ENCODE data around the gene CHTF8.

CHTF8 gene

DNA sequence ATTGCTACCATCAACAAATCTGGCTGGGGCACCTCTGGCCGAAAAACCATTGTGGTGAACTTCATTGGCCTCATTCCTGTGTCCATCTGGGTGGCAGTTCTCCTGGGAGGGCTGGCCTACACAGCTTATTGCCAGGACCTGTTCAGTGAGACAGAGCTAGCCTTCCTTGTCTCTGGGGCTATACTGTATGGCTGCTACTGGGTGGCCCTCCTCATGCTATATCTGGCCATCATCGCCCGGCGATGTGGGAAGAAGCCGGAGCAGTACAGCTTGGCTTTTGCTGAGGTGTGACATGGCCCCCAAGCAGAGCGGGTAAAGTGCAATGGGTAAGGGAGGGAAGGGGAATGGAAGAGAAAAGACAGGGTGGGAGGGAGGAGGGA, 17.4 kb downstream of the CHTF8 start:
- H3K4me3 ChIP-seq (ENCODE audit: low read depth in 1 of 5, low read length in 5 of 5), result no peak overlapping the region
- H3K36me3 ChIP-seq (ENCODE audit: control insufficient read depth in 5 of 5, insufficient read depth in 5 of 5, low read length in 5 of 5), result peaks cover 4 to 71% (median 56%) of the 10 kb centered on the region in 5 donors
- H3K27ac ChIP-seq (ENCODE audit: low read depth, low read length), result no peak overlapping the region
- H3K4me1 ChIP-seq (ENCODE audit: control insufficient read depth in 5 of 5, insufficient read depth in 5 of 5, low read length in 5 of 5), result peaks cover 5 to 54% (median 28%) of the 10 kb centered on the region in 5 donors
- H3K27me3 ChIP-seq (ENCODE audit: control insufficient read depth in 5 of 5, insufficient read depth in 4 of 5, low read length in 5 of 5), result no peaks in the 10 kb centered on the region
- H3K9ac ChIP-seq (ENCODE audit: low read length in 5 of 5), result no peak overlapping the region
- H3K9me3 ChIP-seq (ENCODE audit: control insufficient read depth in 5 of 5, low read length in 5 of 5), result no peaks in the 10 kb centered on the region

DNA sequence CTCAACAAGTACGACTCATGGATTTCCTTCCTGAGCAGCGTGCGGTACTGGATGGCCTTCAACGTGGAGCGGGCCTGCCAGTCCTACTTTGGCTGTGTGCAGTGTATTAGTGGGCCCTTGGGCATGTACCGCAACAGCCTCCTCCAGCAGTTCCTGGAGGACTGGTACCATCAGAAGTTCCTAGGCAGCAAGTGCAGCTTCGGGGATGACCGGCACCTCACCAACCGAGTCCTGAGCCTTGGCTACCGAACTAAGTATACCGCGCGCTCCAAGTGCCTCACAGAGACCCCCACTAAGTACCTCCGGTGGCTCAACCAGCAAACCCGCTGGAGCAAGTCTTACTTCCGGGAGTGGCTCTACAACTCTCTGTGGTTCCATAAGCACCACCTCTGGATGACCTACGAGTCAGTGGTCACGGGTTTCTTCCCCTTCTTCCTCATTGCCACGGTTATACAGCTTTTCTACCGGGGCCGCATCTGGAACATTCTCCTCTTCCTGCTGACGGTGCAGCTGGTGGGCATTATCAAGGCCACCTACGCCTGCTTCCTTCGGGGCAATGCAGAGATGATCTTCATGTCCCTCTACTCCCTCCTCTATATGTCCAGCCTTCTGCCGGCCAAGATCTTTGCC, 17.9 kb downstream of the CHTF8 start:
- H3K9ac ChIP-seq (ENCODE audit: low read length in 5 of 5), result no peak overlapping the region
- H3K4me1 ChIP-seq (ENCODE audit: control insufficient read depth in 5 of 5, insufficient read depth in 5 of 5, low read length in 5 of 5), result peaks cover 5 to 54% (median 28%) of the 10 kb centered on the region in 5 donors
- H3K36me3 ChIP-seq (ENCODE audit: control insufficient read depth in 5 of 5, insufficient read depth in 5 of 5, low read length in 5 of 5), result peaks cover 4 to 71% (median 56%) of the 10 kb centered on the region in 5 donors
- H3K4me3 ChIP-seq (ENCODE audit: low read depth in 1 of 5, low read length in 5 of 5), result no peak overlapping the region
- no peak overlapping the region for H3K27ac ChIP-seq (ENCODE audit: low read depth, low read length)
- no peaks in the 10 kb centered on the region for H3K9me3 ChIP-seq (ENCODE audit: control insufficient read depth in 5 of 5, low read length in 5 of 5)
- no peaks in the 10 kb centered on the region for H3K27me3 ChIP-seq (ENCODE audit: control insufficient read depth in 5 of 5, insufficient read depth in 4 of 5, low read length in 5 of 5)

DNA sequence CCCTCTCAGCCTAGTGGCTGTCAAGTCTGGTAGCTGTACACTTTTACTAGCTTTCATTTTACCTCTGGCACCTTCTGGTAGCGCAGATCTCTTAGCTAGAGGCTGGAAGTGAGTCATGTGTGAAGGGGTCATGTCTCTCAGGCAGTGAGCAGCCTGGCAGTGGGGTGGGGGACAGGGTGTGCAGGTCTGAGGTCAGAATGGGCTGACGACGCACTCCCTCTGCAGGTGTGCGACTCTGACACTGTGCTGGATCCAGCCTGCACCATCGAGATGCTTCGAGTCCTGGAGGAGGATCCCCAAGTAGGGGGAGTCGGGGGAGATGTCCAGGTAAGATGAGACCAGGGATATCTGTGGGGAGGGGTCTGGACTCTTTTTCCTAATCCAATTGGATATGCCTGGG, 19.2 kb downstream of the CHTF8 start:
- peaks cover 5 to 49% (median 21%) of the 10 kb centered on the region in 5 donors for H3K4me1 ChIP-seq (ENCODE audit: control insufficient read depth in 5 of 5, insufficient read depth in 5 of 5, low read length in 5 of 5)
- H3K27ac ChIP-seq (ENCODE audit: low read depth, low read length), result no peak overlapping the region
- H3K9me3 ChIP-seq (ENCODE audit: control insufficient read depth in 5 of 5, low read length in 5 of 5), result no peaks in the 10 kb centered on the region
- peaks cover 0 to 1% (median 0%) of the 10 kb centered on the region in 5 donors for H3K27me3 ChIP-seq (ENCODE audit: control insufficient read depth in 5 of 5, insufficient read depth in 4 of 5, low read length in 5 of 5)
- no peak overlapping the region for H3K4me3 ChIP-seq (ENCODE audit: low read depth in 1 of 5, low read length in 5 of 5)
- H3K36me3 ChIP-seq (ENCODE audit: control insufficient read depth in 5 of 5, insufficient read depth in 5 of 5, low read length in 5 of 5), result peaks cover 2 to 66% (median 50%) of the 10 kb centered on the region in 5 donors
- no peak overlapping the region for H3K9ac ChIP-seq (ENCODE audit: low read length in 5 of 5)

DNA sequence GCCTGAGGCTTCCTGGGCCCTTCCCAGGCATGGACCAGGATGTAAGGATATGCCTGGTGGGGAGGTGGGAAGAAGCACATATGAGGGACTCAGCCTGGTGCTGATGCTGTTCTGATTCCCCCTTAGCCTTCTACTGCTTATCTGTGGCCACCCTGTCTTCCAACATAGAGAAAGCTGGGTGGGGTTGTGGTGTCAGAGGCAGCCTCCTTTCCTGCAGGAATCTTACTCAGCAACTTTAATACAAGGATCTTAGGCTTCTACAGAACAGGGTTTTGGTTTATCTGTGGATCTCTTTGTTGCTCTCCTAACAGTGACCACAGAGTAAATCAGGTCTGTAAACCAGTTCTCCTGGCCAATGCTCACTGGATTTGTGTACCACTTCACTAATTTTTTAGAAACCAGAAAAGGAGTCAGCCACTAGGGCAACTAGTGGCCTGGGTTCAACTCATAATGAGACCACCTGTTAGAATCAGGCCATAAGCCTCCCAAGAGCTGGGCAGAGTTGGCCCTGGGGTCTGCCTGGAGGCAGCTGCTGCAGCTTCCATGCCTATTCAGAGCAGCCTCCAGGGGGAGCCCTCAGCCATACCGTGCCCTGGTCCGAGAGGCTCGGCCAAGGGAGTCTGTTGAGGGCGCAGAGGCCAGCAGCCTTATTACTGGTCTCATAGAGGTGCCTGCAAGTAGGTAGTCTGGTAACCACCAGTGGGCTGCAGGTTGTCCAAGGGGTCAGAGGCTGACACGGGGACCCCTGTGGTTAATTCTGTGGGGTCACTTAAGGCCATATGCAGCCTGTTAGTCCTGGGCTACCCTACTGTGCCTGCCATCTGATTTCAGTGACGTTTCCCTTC, 19.9 kb downstream of the CHTF8 start:
- peak overlapping the region in 1 of 5 donors; percentile 8 for H3K9ac ChIP-seq (ENCODE audit: low read length in 5 of 5)

DNA sequence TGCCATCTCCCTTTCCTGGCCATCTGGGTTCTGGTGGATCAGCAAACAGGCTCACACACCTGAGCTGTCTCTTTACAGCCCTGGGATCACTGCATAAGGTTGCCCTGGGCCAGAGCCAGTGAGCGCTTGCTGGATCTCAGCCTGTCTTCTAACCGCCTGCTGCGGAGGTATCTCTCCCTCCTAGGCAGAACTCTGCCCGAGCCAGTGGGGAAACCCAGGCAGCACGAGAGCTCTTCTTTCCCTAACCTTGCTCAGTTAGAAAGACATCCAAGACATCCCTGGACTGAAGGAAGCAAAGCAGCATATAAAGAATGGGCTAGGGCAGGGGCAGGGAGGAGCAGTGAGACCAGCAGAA, 20.5 kb downstream of the CHTF8 start:
- Histone ChIP-seq H3K9me3 (ENCODE audit: control insufficient read depth in 5 of 5, low read length in 5 of 5) (no peaks in the 10 kb centered on the region), H3K36me3 (ENCODE audit: control insufficient read depth in 5 of 5, insufficient read depth in 5 of 5, low read length in 5 of 5) (peaks cover 0 to 59% (median 44%) of the 10 kb centered on the region in 5 donors), H3K4me1 (ENCODE audit: control insufficient read depth in 5 of 5, insufficient read depth in 5 of 5, low read length in 5 of 5) (peaks cover 4 to 49% (median 27%) of the 10 kb centered on the region in 5 donors), H3K27me3 (ENCODE audit: control insufficient read depth in 5 of 5, insufficient read depth in 4 of 5, low read length in 5 of 5) (peaks cover 0 to 8% (median 0%) of the 10 kb centered on the region in 5 donors), H3K4me3 (ENCODE audit: low read depth in 1 of 5, low read length in 5 of 5) (no peak overlapping the region), H3K9ac (ENCODE audit: low read length in 5 of 5) (peak overlapping the region in 1 of 5 donors; percentile 8), H3K27ac (ENCODE audit: low read depth, low read length) (no peak overlapping the region)

More for the DNA sequence above, 19.9 kb downstream of the CHTF8 start:
- Histone ChIP-seq H3K36me3 (ENCODE audit: control insufficient read depth in 5 of 5, insufficient read depth in 5 of 5, low read length in 5 of 5) (peaks cover 0 to 61% (median 44%) of the 10 kb centered on the region in 5 donors), H3K27ac (ENCODE audit: low read depth, low read length) (no peak overlapping the region), H3K27me3 (ENCODE audit: control insufficient read depth in 5 of 5, insufficient read depth in 4 of 5, low read length in 5 of 5) (peaks cover 0 to 2% (median 0%) of the 10 kb centered on the region in 5 donors), H3K9me3 (ENCODE audit: control insufficient read depth in 5 of 5, low read length in 5 of 5) (no peaks in the 10 kb centered on the region), H3K4me1 (ENCODE audit: control insufficient read depth in 5 of 5, insufficient read depth in 5 of 5, low read length in 5 of 5) (peaks cover 5 to 49% (median 27%) of the 10 kb centered on the region in 5 donors), H3K4me3 (ENCODE audit: low read depth in 1 of 5, low read length in 5 of 5) (no peak overlapping the region)

DNA sequence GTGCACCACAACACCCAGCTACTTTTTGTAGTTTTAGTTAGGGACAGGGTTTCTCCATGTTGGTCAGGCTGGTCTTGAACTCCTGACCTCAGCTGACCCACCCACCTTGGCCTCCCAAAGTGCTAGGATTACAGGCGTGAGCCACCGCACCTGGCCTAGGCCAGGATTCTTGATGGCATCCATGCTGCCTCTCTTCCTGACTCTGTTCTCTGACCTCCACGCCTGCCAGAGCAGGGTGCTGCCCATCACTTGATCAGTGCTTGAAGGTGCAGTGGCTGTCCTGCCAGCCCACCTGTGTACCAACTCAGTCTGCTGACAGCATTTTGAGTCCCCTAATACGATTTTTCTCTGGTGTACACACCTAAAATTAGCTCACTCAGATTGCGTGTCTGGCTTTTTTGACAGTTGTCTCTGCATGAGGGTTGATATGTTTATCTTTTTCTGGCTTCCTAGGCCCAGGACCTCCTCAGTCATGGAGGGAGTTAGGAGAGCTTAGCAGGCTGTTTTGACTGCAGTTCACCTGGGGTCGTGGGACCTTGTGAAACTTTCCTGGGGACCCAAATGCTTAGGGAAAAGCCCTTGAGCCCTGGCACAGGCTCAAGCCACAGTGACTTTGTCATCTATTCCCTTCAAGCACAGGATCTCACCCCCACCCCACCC, 21.0 kb downstream of the CHTF8 start:
- Histone ChIP-seq H3K4me3 (ENCODE audit: low read depth in 1 of 5, low read length in 5 of 5) (no peak overlapping the region), H3K9me3 (ENCODE audit: control insufficient read depth in 5 of 5, low read length in 5 of 5) (no peaks in the 10 kb centered on the region), H3K9ac (ENCODE audit: low read length in 5 of 5) (no peak overlapping the region), H3K27me3 (ENCODE audit: control insufficient read depth in 5 of 5, insufficient read depth in 4 of 5, low read length in 5 of 5) (peaks cover 0 to 10% (median 3%) of the 10 kb centered on the region in 5 donors), H3K36me3 (ENCODE audit: control insufficient read depth in 5 of 5, insufficient read depth in 5 of 5, low read length in 5 of 5) (peaks cover 0 to 57% (median 44%) of the 10 kb centered on the region in 5 donors), H3K27ac (ENCODE audit: low read depth, low read length) (no peak overlapping the region), H3K4me1 (ENCODE audit: control insufficient read depth in 5 of 5, insufficient read depth in 5 of 5, low read length in 5 of 5) (peaks cover under 1 to 49% (median 27%) of the 10 kb centered on the region in 5 donors)

DNA sequence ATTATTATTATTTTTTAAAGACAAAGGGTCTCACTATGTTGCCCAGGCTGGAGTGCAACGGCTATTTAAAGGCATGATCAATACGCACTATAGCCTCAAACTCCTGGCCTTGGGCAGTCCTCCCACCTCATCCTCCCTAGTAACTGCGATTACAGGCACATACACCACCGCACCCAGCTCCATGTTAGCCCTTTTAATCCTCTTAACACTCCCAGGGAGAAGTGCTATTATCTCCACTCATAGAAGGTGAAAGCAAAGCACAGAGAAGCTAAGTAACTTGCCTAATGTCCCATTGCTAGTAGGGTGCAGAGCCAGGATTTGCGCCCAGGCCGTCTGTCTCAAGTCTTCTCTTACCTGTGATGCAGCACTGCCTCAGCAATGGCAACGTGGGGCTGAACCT, 22.0 kb downstream of the CHTF8 start:
- Histone ChIP-seq H3K9ac (ENCODE audit: low read length in 5 of 5) (no peak overlapping the region), H3K36me3 (ENCODE audit: control insufficient read depth in 5 of 5, insufficient read depth in 5 of 5, low read length in 5 of 5) (peaks cover 0 to 52% (median 40%) of the 10 kb centered on the region in 5 donors), H3K9me3 (ENCODE audit: control insufficient read depth in 5 of 5, low read length in 5 of 5) (no peaks in the 10 kb centered on the region), H3K27me3 (ENCODE audit: control insufficient read depth in 5 of 5, insufficient read depth in 4 of 5, low read length in 5 of 5) (peaks cover 0 to 12% (median 3%) of the 10 kb centered on the region in 5 donors), H3K4me1 (ENCODE audit: control insufficient read depth in 5 of 5, insufficient read depth in 5 of 5, low read length in 5 of 5) (peaks cover 3 to 45% (median 28%) of the 10 kb centered on the region in 5 donors), H3K4me3 (ENCODE audit: low read depth in 1 of 5, low read length in 5 of 5) (no peak overlapping the region), H3K27ac (ENCODE audit: low read depth, low read length) (no peak overlapping the region)

DNA sequence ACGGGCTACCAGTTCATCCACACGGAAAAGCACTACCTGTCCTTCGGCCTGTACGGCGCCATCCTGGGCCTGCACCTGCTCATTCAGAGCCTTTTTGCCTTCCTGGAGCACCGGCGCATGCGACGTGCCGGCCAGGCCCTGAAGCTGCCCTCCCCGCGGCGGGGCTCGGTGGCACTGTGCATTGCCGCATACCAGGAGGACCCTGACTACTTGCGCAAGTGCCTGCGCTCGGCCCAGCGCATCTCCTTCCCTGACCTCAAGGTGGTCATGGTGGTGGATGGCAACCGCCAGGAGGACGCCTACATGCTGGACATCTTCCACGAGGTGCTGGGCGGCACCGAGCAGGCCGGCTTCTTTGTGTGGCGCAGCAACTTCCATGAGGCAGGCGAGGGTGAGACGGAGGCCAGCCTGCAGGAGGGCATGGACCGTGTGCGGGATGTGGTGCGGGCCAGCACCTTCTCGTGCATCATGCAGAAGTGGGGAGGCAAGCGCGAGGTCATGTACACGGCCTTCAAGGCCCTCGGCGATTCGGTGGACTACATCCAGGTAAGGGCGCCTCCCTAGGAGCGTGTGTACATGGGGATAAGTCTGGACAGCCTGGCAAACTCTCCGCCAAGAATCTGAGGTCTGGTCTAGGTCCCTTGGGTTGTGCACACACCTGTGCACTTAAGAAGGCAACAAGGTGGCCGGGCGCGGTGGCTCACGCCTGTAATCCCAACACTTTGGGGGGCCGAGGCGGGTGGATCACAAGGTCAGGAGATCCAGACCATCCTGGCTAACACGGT, 22.7 kb downstream of the CHTF8 start:
- Histone ChIP-seq H3K9me3 (ENCODE audit: control insufficient read depth in 5 of 5, low read length in 5 of 5) (no peaks in the 10 kb centered on the region), H3K4me1 (ENCODE audit: control insufficient read depth in 5 of 5, insufficient read depth in 5 of 5, low read length in 5 of 5) (peaks cover 3 to 48% (median 32%) of the 10 kb centered on the region in 5 donors), H3K27ac (ENCODE audit: low read depth, low read length) (no peak overlapping the region), H3K9ac (ENCODE audit: low read length in 5 of 5) (no peak overlapping the region), H3K4me3 (ENCODE audit: low read depth in 1 of 5, low read length in 5 of 5) (no peak overlapping the region), H3K36me3 (ENCODE audit: control insufficient read depth in 5 of 5, insufficient read depth in 5 of 5, low read length in 5 of 5) (peaks cover 0 to 45% (median 33%) of the 10 kb centered on the region in 5 donors), H3K27me3 (ENCODE audit: control insufficient read depth in 5 of 5, insufficient read depth in 4 of 5, low read length in 5 of 5) (peaks cover 0 to 12% (median 3%) of the 10 kb centered on the region in 5 donors)

DNA sequence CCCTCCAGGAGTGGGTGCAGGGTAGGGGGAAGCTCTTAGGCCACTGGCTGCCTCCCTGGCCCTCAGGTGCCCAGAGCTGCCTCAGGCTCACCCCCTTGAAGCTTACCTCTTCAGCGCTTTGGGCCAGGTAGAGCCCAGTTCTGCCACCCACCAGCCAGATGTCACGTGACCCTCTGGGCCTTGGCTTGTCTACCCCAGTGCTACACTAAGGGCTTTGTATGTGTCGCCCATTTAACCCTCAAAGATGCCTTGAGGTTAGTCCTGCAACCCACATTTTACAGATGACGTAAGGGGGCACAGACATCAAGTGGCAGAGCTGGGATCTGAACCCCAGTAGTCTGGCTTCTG, 23.5 kb downstream of the CHTF8 start:
- H3K4me1 ChIP-seq (ENCODE audit: control insufficient read depth in 5 of 5, insufficient read depth in 5 of 5, low read length in 5 of 5), result peaks cover 3 to 48% (median 32%) of the 10 kb centered on the region in 5 donors
- peaks cover 0 to 37% (median 25%) of the 10 kb centered on the region in 5 donors for H3K36me3 ChIP-seq (ENCODE audit: control insufficient read depth in 5 of 5, insufficient read depth in 5 of 5, low read length in 5 of 5)
- no peak overlapping the region for H3K27ac ChIP-seq (ENCODE audit: low read depth, low read length)
- H3K9me3 ChIP-seq (ENCODE audit: control insufficient read depth in 5 of 5, low read length in 5 of 5), result no peaks in the 10 kb centered on the region
- no peak overlapping the region for H3K9ac ChIP-seq (ENCODE audit: low read length in 5 of 5)
- no peak overlapping the region for H3K4me3 ChIP-seq (ENCODE audit: low read depth in 1 of 5, low read length in 5 of 5)
- H3K27me3 ChIP-seq (ENCODE audit: control insufficient read depth in 5 of 5, insufficient read depth in 4 of 5, low read length in 5 of 5), result peaks cover 0 to 13% (median 3%) of the 10 kb centered on the region in 5 donors
